Measurements from ENCODE around the gene RIBC2.
"Not testable (repeated sequence)": the region's sequence is repeated elsewhere in the genome, so short reads cannot be mapped to it uniquely, and the experiment has no call there.

RIBC2 gene

DNA sequence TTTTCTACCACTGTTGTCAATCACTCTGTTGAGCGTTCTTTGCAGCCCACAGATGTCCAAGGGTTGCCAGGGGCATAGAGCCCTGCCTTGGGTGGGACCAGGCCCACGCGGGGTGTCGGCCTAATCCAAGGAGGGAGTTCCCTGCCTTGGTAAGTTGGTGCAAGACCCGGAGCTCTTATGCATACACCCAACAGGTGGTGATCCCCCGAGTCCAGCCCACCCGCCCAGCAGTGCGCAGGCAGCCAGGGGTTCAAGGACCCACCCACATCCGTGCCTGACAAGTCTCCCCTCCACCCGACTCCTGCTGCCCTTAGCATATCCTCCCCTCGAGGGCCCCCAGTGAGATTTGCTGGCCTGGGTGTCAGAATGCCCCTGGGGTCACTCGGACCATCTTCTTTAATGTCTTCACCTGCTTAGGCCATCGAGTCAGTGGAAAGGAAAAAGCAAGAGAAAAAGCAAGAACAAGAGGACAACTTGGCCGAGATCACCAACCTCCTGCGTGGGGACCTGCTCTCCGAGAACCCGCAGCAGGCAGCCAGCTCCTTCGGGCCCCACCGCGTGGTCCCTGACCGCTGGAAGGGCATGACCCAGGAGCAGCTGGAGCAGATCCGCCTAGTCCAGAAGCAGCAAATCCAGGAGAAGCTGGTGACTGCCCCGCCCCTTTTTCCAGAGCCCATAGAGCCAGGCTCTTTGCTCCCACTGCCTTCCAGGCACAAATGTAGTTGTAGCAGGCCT, 12.2 kb downstream of the RIBC2 start:
- no peak for DNase-seq

- no peak for DNase-seq
Observed at GRCh38 chr22:45426387-45426786, 12.9 kb downstream of the RIBC2 start.

GRCh38 chr22:45427114-45427513, 13.6 kb downstream of the RIBC2 start:
- no peak for DNase-seq

- no peak for DNase-seq
Observed at GRCh38 chr22:45428391-45429385, 15.2 kb downstream of the RIBC2 start.

DNA sequence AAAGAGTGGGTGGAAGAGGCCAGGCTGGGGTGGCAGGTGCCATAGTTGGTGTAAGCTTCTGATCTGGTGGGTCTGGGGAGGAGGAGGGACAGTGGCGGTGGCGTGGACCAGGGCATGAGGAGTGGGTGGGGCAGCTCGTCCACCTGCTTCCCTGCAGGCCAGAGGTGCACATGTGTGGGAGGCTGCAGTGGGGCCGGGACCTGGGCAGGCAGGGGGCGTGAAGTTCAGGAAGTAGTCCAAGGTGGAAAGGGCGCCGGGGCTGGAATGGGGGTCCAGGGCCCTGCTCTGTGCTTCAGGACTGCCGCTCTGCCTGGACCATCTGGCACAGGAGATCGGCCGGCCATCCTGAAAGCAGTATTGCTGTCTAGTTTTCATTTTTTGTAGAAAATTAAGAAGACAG, 15.9 kb downstream of the RIBC2 start:
- DNase-seq, result no peak

GRCh38 chr22:45429981-45430775, 16.7 kb downstream of the RIBC2 start:
- DNase-seq, result peak; percentile 44 to 55

DNA sequence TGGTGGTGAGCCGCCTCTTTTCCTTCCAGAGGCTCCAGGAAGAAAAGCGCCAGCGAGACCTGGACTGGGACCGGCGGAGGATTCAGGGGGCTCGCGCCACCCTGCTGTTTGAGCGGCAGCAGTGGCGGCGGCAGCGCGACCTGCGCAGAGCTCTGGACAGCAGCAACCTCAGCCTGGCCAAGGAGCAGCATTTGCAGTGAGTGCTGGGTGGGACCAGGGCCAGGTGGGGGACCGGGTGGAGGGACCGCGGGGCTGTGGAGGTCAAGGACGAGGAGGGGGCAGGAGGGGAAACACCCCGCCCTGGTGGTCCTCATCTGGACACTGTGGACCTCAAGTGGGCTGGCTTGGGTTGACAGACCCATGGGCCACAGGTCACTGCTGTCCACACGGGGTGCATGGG, 17.4 kb downstream of the RIBC2 start:
- no peak for DNase-seq

- DNase-seq, result peak; percentile 34 to 41
Observed at GRCh38 chr22:45434981-45435380, 21.5 kb downstream of the RIBC2 start.

DNA sequence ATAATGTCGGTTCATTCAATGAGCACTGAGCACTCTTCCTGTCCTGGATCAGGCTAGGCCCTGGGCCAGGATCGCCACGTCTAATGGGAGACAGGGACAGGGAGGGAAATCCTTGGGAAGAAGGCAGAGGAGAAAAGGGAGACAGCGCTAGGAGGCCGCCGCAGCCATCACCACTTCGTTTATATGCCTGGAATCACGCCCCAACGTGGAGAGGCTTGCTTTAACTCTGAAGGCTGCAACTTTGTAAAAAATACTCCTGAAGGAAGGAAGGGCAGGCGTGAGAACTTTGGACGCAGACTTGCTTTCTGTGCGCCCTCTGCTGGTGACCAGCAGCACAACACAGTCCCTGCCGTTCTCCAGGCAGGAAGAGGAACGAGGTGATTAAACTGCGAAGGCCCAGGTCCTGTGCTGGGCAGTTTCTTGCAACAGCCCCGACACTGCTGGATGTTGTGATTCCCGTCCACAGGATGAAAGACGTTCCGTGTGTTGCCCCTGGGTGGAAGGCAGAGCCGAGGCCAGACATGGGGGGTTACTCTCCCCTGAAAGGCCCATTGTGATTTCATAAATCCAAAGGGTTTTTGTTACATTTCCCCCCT, 22.1 kb downstream of the RIBC2 start:
- peak; percentile 68 to 91 for DNase-seq

DNA sequence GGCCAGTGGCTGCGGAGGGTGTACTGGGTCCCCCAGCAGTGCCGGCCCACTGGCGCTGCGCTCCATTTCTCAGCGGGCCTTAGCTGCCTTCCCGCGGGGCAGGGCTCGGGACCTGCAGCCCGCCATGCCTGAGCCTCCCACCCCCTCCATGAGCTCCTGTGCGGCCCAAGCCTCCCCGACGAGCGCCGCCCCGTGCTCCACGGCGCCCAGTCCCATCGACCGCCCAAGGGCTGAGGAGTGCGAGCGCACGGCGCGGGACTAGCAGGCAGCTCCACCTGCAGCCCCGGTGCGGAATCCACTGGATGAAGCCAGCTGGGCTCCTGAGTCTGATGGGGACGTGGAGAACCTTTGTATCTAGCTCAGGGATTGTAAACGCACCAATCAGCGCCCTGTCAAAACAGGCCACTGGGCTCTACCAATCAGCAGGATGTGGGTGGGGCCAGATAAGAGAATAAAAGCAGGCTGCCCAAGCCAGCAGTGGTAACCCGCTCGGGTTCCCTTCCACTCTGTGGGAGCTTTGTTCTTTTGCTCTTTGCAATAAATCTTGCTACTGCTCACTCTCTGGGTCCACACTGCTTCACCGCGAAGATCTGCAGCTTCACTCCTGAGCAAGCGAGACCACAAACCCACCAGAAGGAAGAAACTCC, 23.5 kb downstream of the RIBC2 start:
- not testable (repeated sequence) for DNase-seq

DNA sequence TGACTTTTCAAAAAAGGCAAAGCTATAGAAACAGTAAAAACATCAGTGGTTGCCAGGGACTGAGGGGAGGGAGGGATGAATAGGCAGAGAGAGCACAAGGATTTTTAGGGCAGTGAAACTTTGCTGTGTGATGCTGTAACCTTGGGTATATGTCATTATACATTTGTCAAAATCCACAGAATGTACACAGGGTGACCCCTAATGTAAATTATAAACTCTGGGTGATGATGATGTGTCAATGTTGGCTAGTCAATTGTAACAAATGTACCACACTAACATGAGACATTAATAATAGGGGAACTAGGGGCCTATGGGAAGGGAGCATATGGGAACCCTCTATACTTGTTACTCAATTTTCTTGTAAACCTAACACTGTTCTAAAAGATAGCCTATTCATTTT, 24.8 kb downstream of the RIBC2 start:
- peak; percentile 8 to 23 for DNase-seq

DNA sequence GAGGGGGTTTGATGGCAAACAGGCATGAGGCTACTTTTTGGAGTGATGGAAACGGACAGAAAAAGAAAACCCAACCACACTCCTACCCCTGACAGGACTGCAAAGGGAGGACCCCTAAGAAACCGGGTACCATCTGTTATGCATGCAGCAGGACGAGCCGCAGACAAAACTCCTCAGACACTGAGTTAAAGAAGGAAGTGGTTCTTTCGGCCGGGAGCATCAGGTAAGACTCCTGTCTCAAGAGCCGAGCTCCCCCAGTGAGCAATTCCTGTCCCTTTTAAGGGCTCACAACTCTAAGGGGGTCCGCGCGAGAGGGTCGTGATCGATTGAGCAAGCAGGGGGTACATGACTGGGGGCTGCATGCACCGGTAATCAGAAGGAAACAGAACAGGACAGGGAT, 27.2 kb downstream of the RIBC2 start:
- not testable (repeated sequence) for DNase-seq

DNA sequence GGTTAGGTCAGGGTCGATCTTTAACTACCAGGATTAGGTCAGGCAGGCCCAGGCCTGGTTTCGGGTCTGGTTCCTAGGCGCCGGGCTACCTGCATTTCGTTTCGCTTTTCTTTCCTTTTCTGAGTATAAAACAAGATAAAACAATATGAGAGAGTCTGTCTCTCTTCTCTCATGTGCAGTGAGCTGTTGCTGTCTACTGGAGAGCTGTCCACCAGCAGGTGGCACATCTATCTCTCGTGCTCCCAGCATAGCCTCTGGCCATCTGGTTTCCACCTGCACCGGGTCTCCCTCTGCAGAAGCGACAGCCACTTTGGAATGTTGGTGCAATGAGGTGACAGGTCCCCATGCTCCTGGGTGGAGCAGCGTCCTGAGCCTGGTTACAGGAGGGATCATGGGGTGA, 27.6 kb downstream of the RIBC2 start:
- DNase-seq, result peak in 1 of 2 donors; percentile 19

- no peak for DNase-seq
Observed at GRCh38 chr22:45442116-45442515, 28.6 kb downstream of the RIBC2 start.

GRCh38 chr22:45444168-45444567, 30.7 kb downstream of the RIBC2 start:
- no peak for DNase-seq

DNA sequence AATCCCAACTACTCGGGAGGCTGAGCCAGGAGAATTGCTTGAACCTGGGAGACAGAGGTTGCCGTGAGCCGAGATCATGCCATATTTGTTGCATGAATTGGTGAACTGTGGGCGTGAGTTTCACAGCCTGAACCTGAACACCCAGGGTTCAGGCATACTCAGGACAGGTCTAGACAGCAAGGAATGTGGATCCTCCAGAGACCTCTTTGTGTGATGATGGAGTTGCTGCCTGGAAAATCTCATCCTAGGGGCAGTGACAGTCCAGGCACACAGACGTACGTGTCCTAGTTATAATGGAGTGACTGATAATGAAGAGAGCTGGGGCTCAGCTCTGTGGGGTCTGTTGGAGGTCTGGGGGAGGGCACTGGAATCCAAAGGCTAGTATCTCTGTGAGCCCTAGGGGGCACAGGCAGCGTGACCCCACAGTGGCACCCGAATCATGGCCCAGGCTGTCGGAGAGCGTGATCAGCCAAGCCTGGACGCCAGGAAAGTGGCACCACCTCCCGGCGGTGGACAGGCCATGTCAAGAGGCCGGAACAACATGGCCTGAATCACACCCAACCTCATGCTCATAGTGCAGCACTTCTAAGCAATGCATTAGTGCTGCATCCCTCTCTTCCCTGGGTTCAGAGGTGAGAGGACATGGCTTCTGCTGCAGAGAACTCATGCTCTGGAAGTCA, 31.7 kb downstream of the RIBC2 start:
- DNase-seq, result no peak

- DNase-seq, result no peak
Observed at GRCh38 chr22:45446216-45446615, 32.7 kb downstream of the RIBC2 start.

DNA sequence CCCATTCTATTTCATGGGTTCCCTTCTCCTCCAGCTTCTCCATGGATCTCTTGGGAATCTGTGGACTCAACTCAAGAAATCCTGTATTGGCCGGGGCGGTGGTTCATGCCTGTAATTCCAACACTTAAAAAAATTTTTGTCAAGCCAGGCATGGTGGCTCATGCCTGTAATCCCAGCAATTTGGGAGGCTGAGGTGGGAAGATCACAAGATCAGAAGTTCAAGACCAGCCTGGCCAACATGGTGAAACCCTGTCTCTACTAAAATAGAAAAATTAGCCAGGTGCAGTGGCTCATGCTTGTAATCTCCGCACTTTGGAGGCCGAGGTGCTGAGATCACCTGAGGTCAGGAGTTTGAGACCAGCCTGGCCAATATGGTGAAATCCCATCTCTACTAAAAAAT, 34.1 kb downstream of the RIBC2 start:
- DNase-seq, result not testable (repeated sequence)

DNA sequence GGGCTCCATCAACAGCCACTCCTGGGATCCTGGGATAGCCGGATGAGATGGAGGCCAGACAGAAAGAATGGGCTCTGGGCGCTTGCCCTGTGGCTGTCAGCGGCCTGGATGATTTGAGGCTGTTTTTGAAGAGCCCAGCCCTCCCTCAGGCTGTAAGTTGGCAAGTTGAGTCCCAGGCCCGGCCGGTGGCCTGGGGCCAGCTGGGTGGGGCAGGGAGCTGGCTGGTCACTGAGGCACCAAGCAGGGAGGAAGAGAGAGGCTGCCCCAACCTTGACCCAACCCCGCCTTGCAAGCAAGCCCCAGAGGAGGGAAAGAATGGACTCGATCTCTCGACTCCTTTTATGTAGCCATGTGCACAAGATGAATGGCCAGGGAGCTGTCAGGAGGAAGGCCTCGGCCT, 34.9 kb downstream of the RIBC2 start:
- DNase-seq, result no peak

DNA sequence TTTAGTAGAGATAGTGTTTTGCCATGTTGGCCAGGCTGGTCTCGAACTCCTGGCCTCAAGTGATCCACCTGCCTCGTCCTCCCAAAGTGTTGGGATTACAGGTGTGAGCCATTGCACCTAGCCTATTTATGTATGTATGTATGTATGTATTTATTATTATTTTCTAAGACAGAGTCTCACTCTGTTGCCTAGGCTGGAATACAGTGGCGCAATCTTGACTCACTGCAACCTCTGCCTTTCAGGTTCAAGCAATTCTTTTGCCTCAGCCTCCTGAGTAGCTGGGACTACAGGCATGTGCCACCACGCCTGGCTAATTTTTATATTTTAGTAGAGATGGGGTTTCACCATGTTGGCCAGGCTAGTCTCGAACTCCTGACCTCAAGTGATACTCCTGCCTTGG, 35.9 kb downstream of the RIBC2 start:
- not testable (repeated sequence) for DNase-seq

GRCh38 chr22:45450101-45450785, 36.8 kb downstream of the RIBC2 start:
- no peak for DNase-seq
